GM12878 (cell line): ENCODE data around the gene ACTL6A. TPM values are rescaled to one million over a fixed set of nuclear protein-coding genes. Genes with fewer than 3 reads are reported as not detected.

Experiments
- ATAC-seq: fragments of 200-7000 bp; cut with Tn5 transposase; 3 replicates; pipeline ENCODE4 v1.9.1; 2020; ENCODE audit warnings: mild to moderate bottlenecking, moderate library complexity
- BruUV-seq: library from RNA; stranded (reverse); fragments of 400-500 nt; replicated peaks from 2 replicates; lab custom pipeline; 2021; lab: Mats Ljungman, UMichigan
- CTCF ChIA-PET: fragments of 300-600 bp; sonication (Branson Sonifier 250); formaldehyde crosslinking; extraction: SDS; loops from one replicate; lab custom pipeline; 2021; ENCODE audit warnings: inconsistent platforms; lab: Yijun Ruan, JAX
- POLR2A ChIA-PET: fragments of 350-600 bp; formaldehyde crosslinking; extraction: SDS; loops from one replicate; lab custom pipeline; 2021; ENCODE audit warnings: inconsistent platforms; lab: Charles Lee
- RAD21 ChIA-PET: fragments of 300-600 bp; sonication (Branson Sonifier 250); formaldehyde crosslinking; loops from one replicate; lab custom pipeline; 2023; ENCODE audit warnings: antibody characterized with exemption; ENCODE audit not compliant: unreplicated experiment; lab: Charles Lee
- SMC1A ChIA-PET: fragments of 300-600 bp; sonication (Branson Sonifier 250); formaldehyde crosslinking; loops from one replicate; lab custom pipeline; 2023; ENCODE audit not compliant: unreplicated experiment, uncharacterized antibody; lab: Charles Lee
- DNase-seq: peaks from one replicate; pipeline ENCODE4 v3.0.0-alpha.2; 2011; ENCODE audit warnings: low read depth, low spot score
- FAIRE-seq: peaks from 3 replicates; lab custom pipeline; 2011; peaks lifted over from hg19 to GRCh38; lab: Jason Lieb, UNC
- H2AFZ ChIP-seq: 2 replicates; pipeline ENCODE4 v1.6.0; 2011; ENCODE audit warnings: low read depth, low read length, control low read depth; ENCODE audit not compliant: control insufficient read depth
- H3K27ac ChIP-seq: 2 replicates; pipeline ENCODE4 v1.5.1; 2011; ENCODE audit warnings: control low read depth; ENCODE audit not compliant: control insufficient read depth, insufficient read depth
- H3K27me3 ChIP-seq, 2 experiments: replicated peaks in 1 of 2; 2 replicates each; pipeline versions ENCODE4 v1.6.0 to v1.6.1; 2011; ENCODE audit warnings: low read length in 1 of 2; ENCODE audit not compliant: control insufficient read depth in 2 of 2, insufficient read depth in 2 of 2
- H3K36me3 ChIP-seq, 2 experiments: 2 replicates each; pipeline ENCODE4 v1.5.1; 2011; ENCODE audit warnings: low read length in 1 of 2; ENCODE audit not compliant: control insufficient read depth in 2 of 2, insufficient read depth in 2 of 2
- H3K4me1 ChIP-seq: 2 replicates; pipeline ENCODE4 v1.6.1; 2011; ENCODE audit warnings: mild to moderate bottlenecking, low read length, moderate library complexity, mixed read lengths; ENCODE audit not compliant: control insufficient read depth, insufficient read depth
- H3K4me2 ChIP-seq: 2 replicates; pipeline ENCODE4 v1.6.0; 2011; ENCODE audit warnings: control low read depth; ENCODE audit not compliant: control insufficient read depth, insufficient read depth
- H3K4me3 ChIP-seq: fragments of 200-600 bp; sonication (generic); 2 replicates; pipeline ENCODE4 v1.5.1; 2016
- H3K79me2 ChIP-seq: 2 replicates; pipeline ENCODE4 v1.6.0; 2011; ENCODE audit warnings: low read length; ENCODE audit not compliant: control insufficient read depth, insufficient read depth
- H3K9ac ChIP-seq: 2 replicates; pipeline ENCODE4 v1.8.0; 2011; ENCODE audit warnings: low read length, control low read depth, mixed read lengths; ENCODE audit not compliant: control insufficient read depth, insufficient read depth
- H3K9me3 ChIP-seq: replicated peaks from 3 replicates; pipeline ENCODE4 v1.5.1; 2011; ENCODE audit warnings: mild to moderate bottlenecking, low read length; ENCODE audit not compliant: control insufficient read depth, insufficient read depth
- H4K20me1 ChIP-seq: 2 replicates; pipeline ENCODE4 v1.6.0; 2011; ENCODE audit not compliant: control insufficient read depth, insufficient read depth
- CEBPZ ChIP-seq: fragments of 150-350 bp; IDR thresholded peaks from 2 replicates; pipeline ENCODE4 v1.6.1; 2016; ENCODE audit warnings: low read depth, low read length
- HSF1 ChIP-seq: fragments of 150-350 bp; IDR thresholded peaks from 2 replicates; pipeline ENCODE4 v1.6.1; 2014; ENCODE audit warnings: mild to moderate bottlenecking, low read depth, low read length
- IRF3 ChIP-seq: fragments of 450-650 bp; IDR thresholded peaks from 2 replicates; pipeline ENCODE4 v1.6.1; 2014; ENCODE audit warnings: mild to moderate bottlenecking
- PKNOX1 ChIP-seq: fragments of 450-650 bp; IDR thresholded peaks from 2 replicates; pipeline ENCODE4 v1.6.1; 2016; ENCODE audit warnings: mild to moderate bottlenecking
- WRNIP1 ChIP-seq: IDR thresholded peaks from 2 replicates; pipeline ENCODE4 v1.6.1; 2011; ENCODE audit warnings: low read depth, low read length, improper control_type of control experiment, borderline replicate concordance
- ZBTB40 ChIP-seq: fragments of 450-650 bp; IDR thresholded peaks from 2 replicates; pipeline ENCODE4 v1.6.1; 2016; ENCODE audit warnings: mild to moderate bottlenecking, moderate library complexity, borderline replicate concordance
- WGBS: methylation state at CpG from one replicate; pipeline ENCODE4 v1.1.6; 2016; ENCODE audit warnings: low lambda C conversion rate; ENCODE audit not compliant: insufficient replicate concordance, insufficient coverage; ENCODE audit errors: missing lambda C conversion rate; 5-methylcytosine and 5-hydroxymethylcytosine counted together
- in situ Hi-C: fragments of 300-500 bp; cut with MboI; formaldehyde crosslinking; loops from 9 replicates; pipeline ENCODE4 v1.14.3; 2018; ENCODE audit warnings: mixed read lengths
- intact Hi-C: fragments of 100-400 bp; cut with micrococcal nuclease; formaldehyde crosslinking; loops from one replicate; pipeline ENCODE4 v1.14.2; 2022; ENCODE audit not compliant: unreplicated experiment
- polyA plus RNA-seq, 11 experiments: library from polyadenylated mRNA; depleted of rRNA in 4 of 11; unstranded in 6 of 11; stranded (reverse) in 5 of 11; fragments of >200 nt; fragmentation: Nextera tagmentation in 4 of 11; fragmentation: Illumina TruSeq in 1 of 11; extraction: Ambion mirVana in 4 of 11; extraction: Trizol in 1 of 11; gene quantifications; 1 replicate in 1 of 11; 2 replicates in 10 of 11; pipeline versions ENCODE4 v1.2.1 to v1.2.3, GENCODE V29; 2011 to 2016; ENCODE audit warnings: inconsistent platforms in 2 of 11, missing spikeins in 2 of 11, low read depth in 1 of 11
- total RNA-seq, 4 experiments: library from RNA; depleted of rRNA in 3 of 4; stranded (reverse); fragments of >200 nt in 3 of 4; fragmentation: Illumina TruSeq in 1 of 4; extraction: Trizol in 1 of 4; gene quantifications; 2 replicates each; pipeline versions ENCODE4 v1.2.1 to v1.2.3, GENCODE V29; 2013 to 2021

ACTL6A gene
- total and polyA plus RNA-seq, 10 of the 15 experiments (the other 5 are each of a cell fraction or from before 2014, with no cell fraction given) = 70.2 to 197 (median 105) TPM

- TF ChIP-seq PKNOX1 (no peak), CEBPZ (no peak), IRF3 (no peak)
These were observed 21.6 kb upstream of the ACTL6A start (continued) for GRCh38 chr3:179541094-179541493.

- in situ Hi-C loops = no loop called here
- ChIA-PET CTCF (no interaction called here), POLR2A (interaction anchor here (0.6 kb wide), 1 partner anchor 10 kb away, joined by 3 read pairs; no protein-coding TSS in a partner anchor), SMC1A (no interaction called here), RAD21 (no interaction called here)
- ATAC-seq = no peak
- FAIRE-seq = no peak
- Histone ChIP-seq H3K4me2 (no peak overlapping the region), H3K4me1 (peaks cover 3% of the 10 kb centered on the region; the same call in 1 of the 2 replicates), H2AFZ (no peak overlapping the region), H3K36me3 (no peaks in the 10 kb centered on the region), H3K27me3 (no peaks in the 10 kb centered on the region; a peak in 1 of 4 replicates), H3K4me3 (no peak overlapping the region), H3K79me2 (no peaks in the 10 kb centered on the region), H3K9me3 (no peaks in the 10 kb centered on the region), H3K9ac (no peak overlapping the region), H4K20me1 (no peaks in the 10 kb centered on the region), H3K27ac (no peak overlapping the region)
- intact Hi-C loops = no loop called here
- 94% methylated on average over 1 of the region's 1 CpG for WGBS
- no TSS peak for BruUV-seq
- no peak for DNase-seq
- TF ChIP-seq WRNIP1 = no peak
- no peak for TF ChIP-seq ZBTB40
- TF ChIP-seq HSF1 = no peak
These were observed 21.1 kb upstream of the ACTL6A start for GRCh38 chr3:179541596-179541995.
